HUES48 (cell line): ENCODE data around the gene CDKN1B.

Experiments used
- H3K27ac ChIP-seq: one replicate; pipeline ENCODE4 v1.7.0; 2013; ENCODE audit warnings: low read depth, low read length, inconsistent platforms
- H3K27me3 ChIP-seq: 2 replicates; pipeline ENCODE4 v1.6.1; 2013; ENCODE audit warnings: mild to moderate bottlenecking, low read length; ENCODE audit not compliant: control insufficient read depth, insufficient read depth
- H3K36me3 ChIP-seq: 2 replicates; pipeline ENCODE4 v1.6.1; 2013; ENCODE audit warnings: low read length; ENCODE audit not compliant: control insufficient read depth, insufficient read depth
- H3K4me1 ChIP-seq: 2 replicates; pipeline ENCODE4 v1.6.1; 2013; ENCODE audit warnings: mild to moderate bottlenecking, low read length; ENCODE audit not compliant: control insufficient read depth, insufficient read depth
- H3K4me3 ChIP-seq: 2 replicates; pipeline ENCODE4 v1.5.1; 2013; ENCODE audit warnings: mild to moderate bottlenecking, low read depth, low read length
- H3K9ac ChIP-seq: 2 replicates; pipeline ENCODE4 v1.6.1; 2013; ENCODE audit warnings: mild to moderate bottlenecking, low read depth, low read length, moderate library complexity
- H3K9me3 ChIP-seq: 2 replicates; pipeline ENCODE4 v1.6.1; 2013; ENCODE audit warnings: low read length; ENCODE audit not compliant: control insufficient read depth, insufficient read depth

CDKN1B gene

GRCh38 chr12:12684375-12685106 is 32.6 kb upstream of the CDKN1B start:
- peaks cover 26% of the 10 kb centered on the region for H3K4me1 ChIP-seq
- H3K9ac ChIP-seq = peak overlapping the region; percentile 73
- H3K27me3 ChIP-seq = 0 out of 2 replicates have a peak, but pooled peaks cover under 1% of the 10 kb centered on the region
- no peaks in the 10 kb centered on the region for H3K9me3 ChIP-seq
- H3K36me3 ChIP-seq = no peaks in the 10 kb centered on the region
- peak overlapping the region; percentile 93 for H3K27ac ChIP-seq
- H3K4me3 ChIP-seq = peak overlapping the region; percentile 89

- Histone ChIP-seq H3K9ac (no peak overlapping the region), H3K36me3 (no peaks in the 10 kb centered on the region), H3K4me1 (peaks cover 26% of the 10 kb centered on the region), H3K9me3 (no peaks in the 10 kb centered on the region), H3K27ac (peak overlapping the region; percentile 93), H3K4me3 (peak overlapping the region; percentile 89), H3K27me3 (no peaks in the 10 kb centered on the region)
Measured at GRCh38 chr12:12685305-12685704, 31.9 kb upstream of the CDKN1B start.

- Histone ChIP-seq H3K27ac (no peak overlapping the region), H3K9ac (no peak overlapping the region), H3K4me3 (no peak overlapping the region), H3K27me3 (no peaks in the 10 kb centered on the region), H3K36me3 (no peaks in the 10 kb centered on the region), H3K9me3 (no peaks in the 10 kb centered on the region), H3K4me1 (peaks cover 26% of the 10 kb centered on the region)
Measured at GRCh38 chr12:12686472-12686871, 30.7 kb upstream of the CDKN1B start.

- peaks cover 26% of the 10 kb centered on the region for H3K4me1 ChIP-seq
Measured at GRCh38 chr12:12686925-12687324, 30.2 kb upstream of the CDKN1B start.

DNA sequence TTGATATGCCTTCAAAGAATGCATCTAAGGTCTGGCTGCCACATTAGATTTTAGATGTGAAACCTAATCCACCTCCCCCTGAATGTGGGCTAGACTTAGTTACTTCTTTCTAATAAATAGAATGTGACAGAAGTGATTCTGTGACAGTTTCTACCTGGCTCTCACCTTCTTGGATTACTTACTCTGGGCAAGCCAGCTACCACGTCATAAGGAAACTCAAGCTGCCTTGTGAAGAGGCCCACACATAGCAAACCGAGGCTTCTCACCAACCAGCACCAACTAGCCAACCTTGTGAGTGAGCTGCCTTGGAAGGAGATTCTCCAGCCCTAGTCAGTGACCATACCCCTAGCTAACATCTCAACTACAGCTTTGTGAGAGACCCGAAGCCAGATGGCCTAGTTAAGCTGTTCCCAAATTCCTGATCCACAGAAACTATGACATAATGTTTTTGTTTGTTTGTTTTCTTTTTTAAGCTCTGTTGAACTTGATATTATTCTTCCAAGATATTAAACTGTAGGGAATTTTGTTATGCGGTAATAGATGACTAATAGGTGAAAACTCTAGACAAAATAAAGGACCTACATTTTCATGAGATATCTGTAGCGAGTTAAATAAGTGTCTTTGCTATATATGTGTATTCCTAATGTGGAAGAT is 27.4 kb upstream of the CDKN1B start:
- Histone ChIP-seq H3K36me3 (no peaks in the 10 kb centered on the region), H3K9ac (no peak overlapping the region), H3K4me1 (peaks cover 17% of the 10 kb centered on the region), H3K27ac (no peak overlapping the region), H3K27me3 (no peaks in the 10 kb centered on the region), H3K9me3 (no peaks in the 10 kb centered on the region), H3K4me3 (no peak overlapping the region)

More at GRCh38 chr12:12686925-12687324, 30.2 kb upstream of the CDKN1B start:
- no peaks in the 10 kb centered on the region for H3K9me3 ChIP-seq
- H3K27me3 ChIP-seq = no peaks in the 10 kb centered on the region
- H3K4me3 ChIP-seq = no peak overlapping the region
- no peaks in the 10 kb centered on the region for H3K36me3 ChIP-seq
- H3K9ac ChIP-seq = no peak overlapping the region
- no peak overlapping the region for H3K27ac ChIP-seq

- Histone ChIP-seq H3K27ac (no peak overlapping the region), H3K9ac (no peak overlapping the region), H3K4me3 (no peak overlapping the region), H3K36me3 (no peaks in the 10 kb centered on the region), H3K4me1 (peaks cover 7% of the 10 kb centered on the region; the same call in 1 of the 2 replicates), H3K27me3 (no peaks in the 10 kb centered on the region), H3K9me3 (no peaks in the 10 kb centered on the region)
Measured at GRCh38 chr12:12691549-12691948, 25.6 kb upstream of the CDKN1B start.

DNA sequence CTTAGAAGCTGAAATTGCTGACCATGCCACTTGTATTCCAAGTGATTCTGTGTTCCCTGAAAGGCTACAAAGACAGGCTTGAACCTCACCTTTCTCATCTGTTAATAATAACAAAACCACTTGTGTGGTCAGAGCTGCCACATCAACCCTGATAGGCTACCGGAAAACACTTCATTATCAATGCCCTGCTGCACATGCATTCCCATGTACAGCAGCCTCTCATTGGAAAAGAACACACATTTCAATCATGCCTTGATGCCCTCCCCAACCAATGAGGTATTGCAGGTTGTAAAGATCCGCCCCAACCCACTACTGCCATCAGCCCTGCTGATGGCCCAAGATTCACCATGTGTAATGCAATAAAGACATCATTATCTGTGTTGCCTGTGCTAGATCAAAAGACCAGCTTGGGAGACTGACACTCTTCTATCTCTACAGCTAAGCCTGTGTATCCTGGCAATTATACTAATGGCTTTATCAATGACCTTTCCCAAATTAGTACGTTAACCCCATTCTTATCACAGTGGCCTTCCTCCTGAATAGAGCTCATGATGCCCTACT is 24.0 kb upstream of the CDKN1B start:
- Histone ChIP-seq H3K36me3 (no peaks in the 10 kb centered on the region), H3K9ac (no peak overlapping the region), H3K4me3 (no peak overlapping the region), H3K4me1 (peaks cover 7% of the 10 kb centered on the region; the same call in 1 of the 2 replicates), H3K27me3 (no peaks in the 10 kb centered on the region), H3K9me3 (no peaks in the 10 kb centered on the region), H3K27ac (no peak overlapping the region)

GRCh38 chr12:12696562-12697383 is 20.4 kb upstream of the CDKN1B start:
- H3K27ac ChIP-seq = peak overlapping the region; percentile 90
- peak overlapping the region; percentile 85 for H3K9ac ChIP-seq
- H3K4me3 ChIP-seq = peak overlapping the region; percentile 82
- H3K9me3 ChIP-seq = no peaks in the 10 kb centered on the region
- H3K4me1 ChIP-seq = peaks cover 16% of the 10 kb centered on the region
- H3K27me3 ChIP-seq = no peaks in the 10 kb centered on the region
- H3K36me3 ChIP-seq = no peaks in the 10 kb centered on the region

- Histone ChIP-seq H3K4me3 (no peak overlapping the region), H3K9ac (no peak overlapping the region), H3K27me3 (no peaks in the 10 kb centered on the region), H3K27ac (no peak overlapping the region), H3K36me3 (no peaks in the 10 kb centered on the region), H3K9me3 (no peaks in the 10 kb centered on the region), H3K4me1 (peaks cover 20% of the 10 kb centered on the region)
Measured at GRCh38 chr12:12699345-12699744, 17.8 kb upstream of the CDKN1B start.

DNA sequence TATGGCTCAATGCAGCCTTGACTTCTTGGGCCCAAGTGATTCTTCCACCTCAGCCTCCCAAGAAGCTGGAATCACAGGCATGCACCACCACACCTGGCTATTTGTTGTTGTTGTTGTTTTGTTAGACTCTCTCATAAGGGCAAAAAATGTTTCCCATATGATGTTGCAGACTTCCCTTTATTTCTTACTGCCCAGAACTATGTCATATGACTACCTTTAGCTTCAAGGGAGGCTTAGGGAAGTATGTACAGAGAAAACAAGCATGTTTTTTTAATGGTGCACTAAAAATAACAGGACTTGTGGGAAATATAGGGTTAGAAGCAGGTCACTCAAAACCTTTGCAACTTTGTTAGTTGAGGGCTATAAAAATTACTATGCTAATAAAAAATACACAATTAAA is 16.9 kb upstream of the CDKN1B start:
- no peak overlapping the region for H3K4me3 ChIP-seq
- no peaks in the 10 kb centered on the region for H3K36me3 ChIP-seq
- no peak overlapping the region for H3K9ac ChIP-seq
- no peaks in the 10 kb centered on the region for H3K27me3 ChIP-seq
- H3K27ac ChIP-seq = no peak overlapping the region
- H3K9me3 ChIP-seq = no peaks in the 10 kb centered on the region
- H3K4me1 ChIP-seq = peaks cover 24% of the 10 kb centered on the region
